Measurements from ENCODE around the gene TNNI3K. TPM values are rescaled to one million over a fixed set of nuclear protein-coding genes. Genes with fewer than 3 reads are reported as not detected.

The TNNI3K gene
- total and polyA plus RNA-seq, 2 of the 8 experiments (the other 6 are each of a cell fraction or from before 2014, with no cell fraction given): 0.41 to 0.48 TPM

GRCh38 chr1:74362691-74363090 is 127.5 kb downstream of the TNNI3K start:
- Histone ChIP-seq H2AFZ (ENCODE audit: low read length) (no peak overlapping the region), H3K14ac (ENCODE audit: insufficient read length) (no peak overlapping the region), H4K20me1 (replicated peaks in 1 of 2; ENCODE audit: control insufficient read depth in 1 of 2, insufficient read depth in 2 of 2, low read length in 2 of 2) (no peaks in the 10 kb centered on the region), H3K9me3 (ENCODE audit: insufficient read depth in 2 of 2, low read depth in 1 of 2, low read length in 1 of 2) (no peaks in the 10 kb centered on the region), H3K23ac (ENCODE audit: insufficient read length) (no peak overlapping the region), H3K4me1 (replicated peaks in 1 of 4; ENCODE audit: control insufficient read depth in 3 of 4, insufficient read depth in 4 of 4, low read length in 3 of 4) (no peaks in the 10 kb centered on the region), H2BK5ac (ENCODE audit: low read depth, low read length) (no peak overlapping the region), H2BK20ac (ENCODE audit: low read length) (no peak overlapping the region), H3K9ac (replicated peaks in 1 of 4; ENCODE audit: extremely low read depth in 1 of 4, low read depth in 3 of 4, low read length in 3 of 4) (no peak overlapping the region), H3K4me3 (ENCODE audit: extremely low read depth in 1 of 4, insufficient read depth in 2 of 4, low read depth in 3 of 4, low read length in 4 of 4) (no peak overlapping the region), H2BK120ac (replicated peaks; ENCODE audit: low read depth, low read length) (no peak overlapping the region), H4K8ac (ENCODE audit: extremely low read depth, insufficient read depth, low read length) (no peak overlapping the region), H3K27ac (ENCODE audit: low read depth, low read length) (no peak overlapping the region), H4K91ac (replicated peaks; ENCODE audit: insufficient read length, low read length) (no peak overlapping the region), H3K27me3 (replicated peaks in 1 of 4; ENCODE audit: control insufficient read depth in 3 of 4, extremely low read depth in 1 of 4, insufficient read depth in 3 of 4, low read length in 3 of 4) (no peaks in the 10 kb centered on the region), H3K36me3 (ENCODE audit: control insufficient read depth in 2 of 4, insufficient read depth in 4 of 4, low read length in 3 of 4) (no peaks in the 10 kb centered on the region), H2BK12ac (ENCODE audit: low read depth, low read length) (no peak overlapping the region), H3K79me2 (ENCODE audit: control insufficient read depth in 1 of 2, insufficient read depth in 2 of 2, low read length in 2 of 2) (no peaks in the 10 kb centered on the region), H3K79me1 (ENCODE audit: low read depth, low read length) (no peaks in the 10 kb centered on the region), H2AK5ac (ENCODE audit: low read depth, low read length) (no peak overlapping the region), H3K23me2 (ENCODE audit: low read depth, low read length) (0 out of 2 replicates have a peak, but pooled peaks cover 2% of the 10 kb centered on the region), H4K5ac (ENCODE audit: insufficient read length, low read depth, low read length) (no peak overlapping the region), H3K56ac (replicated peaks; ENCODE audit: insufficient read length, low read depth, low read length) (no peak overlapping the region), H3K4me2 (ENCODE audit: insufficient read depth in 1 of 2, low read depth in 2 of 2, low read length in 2 of 2) (no peak overlapping the region), H3K4ac (replicated peaks; ENCODE audit: insufficient read length, low read depth, low read length) (no peak overlapping the region), H2BK15ac (ENCODE audit: low read length) (no peak overlapping the region), H3K18ac (ENCODE audit: extremely low read depth, low read length) (no peak overlapping the region)
- CTCF ChIA-PET (ENCODE audit: partially characterized antibody): no interaction called here
- no peak for FAIRE-seq
- WGBS, 2 experiments (ENCODE audit: extremely low coverage in 1 of 2, insufficient coverage in 1 of 2, insufficient read length in 1 of 2, insufficient replicate concordance in 2 of 2, low coverage in 1 of 2, low lambda C conversion rate in 2 of 2, missing lambda C conversion rate in 1 of 2): 90% methylated on average over 1 of the region's 1 CpG; no CpG with 5 or more reads in 1 of the 2 experiments
- POLR2A ChIA-PET (ENCODE audit: partially characterized antibody): no interaction called here
- DNase-seq (ENCODE audit: low read depth in 1 of 2, low spot score in 2 of 2): no peak
- TF ChIP-seq POLR2AphosphoS5 (IDR thresholded peaks at IDR 0.05; ENCODE audit: low read depth, low read length): no peak
- no peak for TF ChIP-seq TEAD4 (IDR thresholded peaks at IDR 0.05; ENCODE audit: low read depth, low read length)
- TF ChIP-seq HDAC2 (IDR thresholded peaks at IDR 0.05; ENCODE audit: borderline replicate concordance in 1 of 2, low read depth in 2 of 2, low read length in 2 of 2): no peak
- no peak for TF ChIP-seq YY1 (IDR thresholded peaks at IDR 0.05; ENCODE audit: low read depth, low read length)
- no peak for TF ChIP-seq SIRT6 (IDR thresholded peaks at IDR 0.05; ENCODE audit: low read length)
- no peak for TF ChIP-seq ZNF274 (IDR thresholded peaks at IDR 0.05; ENCODE audit: borderline replicate concordance, extremely low read depth, low read length)
- TF ChIP-seq SIX5 (IDR thresholded peaks at IDR 0.05; ENCODE audit: low read depth, low read length): no peak
- TF ChIP-seq EP300 (IDR thresholded peaks at IDR 0.05; ENCODE audit: borderline replicate concordance in 1 of 2, low read depth in 2 of 2, low read length in 2 of 2): no peak
- TF ChIP-seq FOSL1 (IDR thresholded peaks at IDR 0.05; ENCODE audit: insufficient read depth, low read depth, low read length): no peak
- TF ChIP-seq CTBP2 (IDR thresholded peaks at IDR 0.05; ENCODE audit: borderline replicate concordance, insufficient read depth, insufficient read length, low read length): no peak
- no peak for TF ChIP-seq TBP (IDR thresholded peaks at IDR 0.05; ENCODE audit: low read depth, low read length)
- no peak for TF ChIP-seq TCF12 (IDR thresholded peaks at IDR 0.05; ENCODE audit: low read depth, low read length)
- TF ChIP-seq ASH2L (IDR thresholded peaks at IDR 0.05; ENCODE audit: low read length): no peak
- no peak for TF ChIP-seq RFX5 (IDR thresholded peaks at IDR 0.05; ENCODE audit: borderline replicate concordance, low read depth, low read length)
- no peak for TF ChIP-seq KDM5A (IDR thresholded peaks at IDR 0.05; ENCODE audit: low read length)
- TF ChIP-seq BRCA1 (IDR thresholded peaks at IDR 0.05; ENCODE audit: low read depth, low read length): no peak

Data from H1 (cell line).